GM12892 (cell line): ENCODE results near the gene TMCO6.
"Not testable (repeated sequence)": the region's sequence is repeated elsewhere in the genome, so short reads cannot be mapped to it uniquely, and the experiment has no call there.

Experiments used
- DNase-seq: peaks from one replicate; pipeline ENCODE4 v3.0.0; 2011; ENCODE audit not compliant: insufficient read length
- FAIRE-seq: peaks from 2 replicates; lab custom pipeline; 2011; peaks lifted over from hg19 to GRCh38; lab: Jason Lieb, UNC
- POLR2A ChIP-seq: IDR thresholded peaks from 2 replicates; pipeline ENCODE4 v1.6.1; 2011; ENCODE audit warnings: low read depth, low read length, control low read depth
- POLR2AphosphoS5 ChIP-seq: IDR thresholded peaks from 2 replicates; pipeline ENCODE4 v1.6.1; 2011; ENCODE audit warnings: low read depth, low read length, control low read depth
- TAF1 ChIP-seq: IDR thresholded peaks from 2 replicates; pipeline ENCODE4 v1.6.1; 2011; ENCODE audit warnings: low read depth, mild to moderate bottlenecking, control low read depth, low read length, borderline replicate concordance

TMCO6 gene

DNA sequence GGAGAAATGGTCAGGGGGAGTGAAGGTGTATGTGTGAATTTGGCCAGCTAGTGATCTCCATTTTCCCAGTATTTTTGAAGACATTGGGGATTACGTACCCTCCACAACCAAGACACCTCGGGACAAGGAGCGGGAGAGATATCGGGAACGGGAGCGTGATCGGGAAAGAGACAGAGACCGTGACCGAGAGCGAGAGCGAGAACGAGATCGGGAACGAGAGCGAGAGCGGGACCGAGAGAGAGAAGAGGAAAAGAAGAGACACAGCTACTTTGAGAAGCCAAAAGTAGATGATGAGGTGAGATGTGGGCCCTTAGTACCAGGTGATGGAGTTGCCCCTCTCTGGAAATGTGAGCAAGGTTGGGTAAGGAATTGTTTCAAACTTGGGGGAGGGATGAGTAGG lies 19.6 kb downstream of the TMCO6 start:
- no peak for TF ChIP-seq TAF1
- TF ChIP-seq POLR2A, result no peak
- no peak for TF ChIP-seq POLR2AphosphoS5
- DNase-seq (no peak), FAIRE-seq (no peak)

DNA sequence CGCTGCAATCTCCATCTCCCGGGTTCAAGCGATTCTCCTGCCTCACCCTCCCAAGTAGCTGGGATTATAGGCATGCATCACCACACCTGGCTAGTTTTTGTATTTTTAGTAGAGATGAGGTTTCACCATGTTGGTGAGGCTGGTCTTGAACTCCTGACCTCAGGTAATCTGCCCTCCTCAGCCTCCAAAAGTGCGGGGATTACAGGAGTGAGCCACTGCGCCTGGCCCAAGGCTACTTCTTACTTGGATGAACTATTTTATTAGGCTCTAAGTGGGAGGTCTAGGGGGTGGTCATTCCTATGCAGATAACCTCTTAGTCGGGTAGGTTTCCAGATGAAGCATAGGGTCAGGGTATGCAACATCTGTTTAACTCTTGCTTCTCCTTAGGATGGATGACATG lies 21.1 kb downstream of the TMCO6 start:
- not testable (repeated sequence) for DNase-seq, FAIRE-seq

DNA sequence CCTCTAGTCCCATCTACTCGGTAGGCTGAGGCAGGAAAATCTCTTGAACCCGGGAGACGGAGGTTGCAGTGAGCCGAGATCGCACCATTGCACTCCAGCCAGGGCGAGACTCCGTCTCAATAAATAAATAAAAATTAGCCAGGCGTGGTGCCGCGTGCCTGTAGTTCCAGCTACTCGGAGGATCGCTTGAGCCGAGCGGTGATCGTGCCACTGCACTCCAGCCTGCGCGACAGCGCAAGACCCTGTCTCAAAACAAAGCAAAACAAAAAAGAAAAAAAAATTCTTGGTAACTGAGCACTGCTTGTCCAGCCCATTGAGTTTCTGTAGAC lies 24.7 kb downstream of the TMCO6 start:
- FAIRE-seq (no peak), DNase-seq (no peak)
- TF ChIP-seq POLR2AphosphoS5 (no peak), POLR2A (no peak), TAF1 (no peak)

DNA sequence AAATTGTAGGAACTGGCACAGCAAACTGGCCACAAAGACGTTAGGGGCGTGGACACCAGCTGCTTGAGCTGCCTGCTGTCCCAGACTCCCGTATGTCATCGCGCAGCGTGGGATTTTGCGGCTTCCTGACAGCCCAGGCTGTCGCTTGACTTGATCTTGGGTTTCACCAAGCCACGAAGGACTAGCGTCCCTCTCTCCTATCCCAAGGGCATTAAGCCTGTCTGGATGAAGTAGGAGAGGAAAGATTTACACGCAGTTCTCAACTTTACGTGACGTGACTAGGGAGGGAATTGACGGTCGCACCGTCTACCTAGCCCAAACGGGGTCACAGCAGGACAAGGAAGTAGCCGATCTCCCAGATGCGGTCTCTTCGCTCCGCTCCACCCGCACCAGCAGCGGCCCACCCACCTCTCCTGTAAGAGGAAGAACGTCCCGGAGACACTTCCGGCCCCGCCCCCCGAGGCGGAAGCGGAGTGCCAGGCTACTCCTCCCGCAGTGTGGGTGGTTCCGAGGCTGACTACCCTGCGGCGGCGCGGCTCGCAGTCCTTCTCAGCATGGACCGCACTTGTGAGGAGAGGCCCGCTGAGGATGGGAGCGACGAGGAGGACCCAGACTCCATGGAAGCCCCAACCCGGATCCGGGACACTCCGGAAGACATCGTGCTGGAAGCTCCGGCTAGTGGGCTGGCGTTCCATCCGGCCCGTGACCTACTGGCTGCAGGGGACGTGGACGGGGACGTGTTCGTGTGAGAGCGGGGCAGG lies 25.3 kb downstream of the TMCO6 start, which contains the start of gene WDR55:
TSS of gene WDR55 (plus strand) at position 546 of the 761 bp plus-strand sequence. CDS start at position 555, 9 bp downstream.
- peak; percentile 94 for FAIRE-seq
- DNase-seq, result peak; percentile 89
- TF ChIP-seq TAF1, result peak; percentile 75
- peak; percentile 92 for TF ChIP-seq POLR2A
- TF ChIP-seq POLR2AphosphoS5, result peak; percentile 92

DNA sequence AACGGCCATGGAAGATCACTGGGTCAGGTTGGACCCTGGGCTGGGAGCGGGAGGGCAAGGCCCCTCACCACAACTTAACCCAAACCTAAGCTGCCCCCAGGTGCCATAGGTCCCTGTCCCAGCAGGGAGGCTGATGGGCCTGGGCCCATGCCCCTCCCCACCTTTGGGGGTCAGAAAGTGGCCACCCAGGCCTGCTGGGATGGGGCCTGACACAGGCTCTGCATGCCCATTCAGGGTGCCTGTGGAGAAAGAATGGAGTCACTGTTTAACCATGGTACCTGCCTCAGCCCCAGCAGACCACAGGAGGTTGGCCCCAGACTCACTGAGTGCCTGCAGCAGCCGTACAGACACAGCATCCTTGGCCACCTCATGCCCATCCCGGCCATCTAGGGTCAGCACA lies 31.8 kb downstream of the TMCO6 start:
- FAIRE-seq, DNase-seq: not testable (repeated sequence)

DNA sequence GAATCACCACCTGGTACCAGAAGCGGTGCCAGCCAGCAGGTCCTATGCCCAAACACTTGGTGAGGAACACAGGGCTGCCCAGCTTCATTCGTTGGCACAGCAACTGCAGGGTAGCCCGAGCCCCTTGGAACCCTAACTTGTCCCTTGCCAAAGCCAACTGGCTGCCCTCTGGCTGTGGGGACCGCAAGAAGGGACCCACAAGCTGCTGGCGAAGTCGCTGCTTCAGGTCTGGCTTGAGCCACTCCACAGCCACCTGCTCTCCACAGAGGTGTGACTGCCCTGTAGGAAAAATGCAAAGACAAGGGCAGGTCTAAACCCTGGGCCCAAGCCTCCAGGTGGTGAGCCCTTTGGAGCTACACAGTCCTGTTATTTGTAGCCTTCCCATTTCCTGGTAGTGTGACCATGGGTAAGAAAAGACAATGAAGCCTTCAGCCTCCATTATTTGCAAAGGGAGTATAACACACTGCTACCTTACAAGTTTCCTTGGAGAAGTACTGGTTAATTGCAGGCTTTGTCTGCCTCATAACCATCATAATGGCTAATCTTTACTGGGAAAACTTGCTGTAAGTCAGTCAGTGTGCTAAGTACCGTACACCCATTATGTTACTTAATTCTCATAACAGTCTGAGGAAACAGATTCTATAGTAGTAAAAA lies 32.3 kb downstream of the TMCO6 start:
- DNase-seq, result no peak
- FAIRE-seq, result peak; percentile 5
- TF ChIP-seq TAF1 (no peak), POLR2A (no peak), POLR2AphosphoS5 (no peak)

DNA sequence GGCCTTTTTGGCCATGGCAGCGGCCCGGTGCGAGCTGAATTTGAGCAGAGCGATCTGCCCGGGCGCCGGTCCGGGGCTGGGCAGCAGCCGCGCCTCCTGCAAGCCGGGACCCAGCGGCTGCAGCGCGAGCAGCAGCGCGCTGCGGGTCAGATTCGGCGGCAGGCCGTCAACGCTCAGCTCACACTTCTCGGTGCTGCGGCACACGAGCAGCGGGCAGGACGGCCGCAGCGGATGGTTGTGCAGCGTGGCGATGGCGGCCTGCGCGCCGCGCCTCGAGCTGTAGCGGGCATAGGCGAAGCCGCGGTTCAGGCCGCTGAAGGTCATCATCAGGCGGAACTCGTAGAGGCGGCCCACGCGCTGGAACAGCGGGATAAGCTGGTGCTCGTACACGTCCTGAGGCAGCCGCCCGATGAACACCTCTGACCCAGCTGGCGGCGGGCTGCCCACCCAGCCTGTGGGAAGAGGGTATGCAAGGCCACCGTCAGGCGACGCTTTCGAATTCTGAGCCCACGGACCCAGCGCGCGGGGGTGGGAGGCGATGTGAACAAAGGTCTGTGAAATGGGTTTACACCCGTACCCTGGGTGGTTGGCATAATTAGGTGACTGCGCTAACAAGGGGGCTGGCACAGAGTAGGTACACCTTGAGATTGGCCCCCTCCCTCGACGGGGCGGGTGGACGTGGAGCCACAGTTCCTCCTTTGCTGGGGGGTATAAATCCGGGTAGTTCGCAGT lies 33.4 kb downstream of the TMCO6 start:
- FAIRE-seq (no peak), DNase-seq (no peak)
- TF ChIP-seq TAF1, result no peak
- 0 out of 2 replicates have a peak, but pooled peaks have one; percentile 35 for TF ChIP-seq POLR2A

DNA sequence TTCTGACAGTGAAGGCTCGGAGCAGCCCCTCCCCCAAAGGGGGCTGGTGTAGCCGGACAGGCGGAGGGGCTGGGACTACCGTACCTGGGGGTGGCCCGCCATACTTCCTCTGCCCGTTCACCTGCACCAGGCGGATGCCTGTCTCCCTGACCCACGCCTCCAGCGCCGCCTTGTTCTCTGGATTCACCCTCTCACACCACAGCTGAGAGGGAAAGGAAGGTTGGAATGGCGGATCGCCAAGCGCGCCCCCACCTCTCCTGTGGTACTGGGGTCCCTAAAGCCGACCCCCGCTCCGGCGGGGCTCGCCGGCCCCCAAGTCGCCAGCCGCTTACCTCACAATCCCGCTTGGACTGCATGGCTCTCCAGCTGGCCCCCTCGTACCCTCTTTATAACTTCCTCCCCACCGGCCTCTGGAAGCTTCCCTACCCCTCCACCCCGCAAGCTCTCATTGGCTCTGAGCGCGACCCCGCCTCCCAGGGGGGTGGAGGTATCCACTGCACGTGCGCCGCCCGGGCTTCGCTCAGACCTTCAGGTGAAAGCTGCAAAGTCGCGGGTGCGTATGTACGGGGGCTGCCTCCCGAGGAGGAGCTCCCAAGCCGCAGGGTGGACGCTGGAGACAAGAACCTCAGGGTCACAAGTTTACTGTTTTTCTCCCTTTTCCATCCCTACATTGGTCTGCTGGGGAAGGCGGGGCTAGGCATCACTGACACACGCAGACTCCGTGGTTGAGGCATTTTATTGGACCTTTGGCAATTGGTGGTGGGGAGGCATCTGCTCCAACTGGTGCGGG lies 34.1 kb downstream of the TMCO6 start, which contains the start of gene DND1:
TSS of gene DND1 (minus strand) at position 390 of the 790 bp plus-strand sequence. CDS start at position 356, 34 bp downstream.
- FAIRE-seq, result no peak

DNA sequence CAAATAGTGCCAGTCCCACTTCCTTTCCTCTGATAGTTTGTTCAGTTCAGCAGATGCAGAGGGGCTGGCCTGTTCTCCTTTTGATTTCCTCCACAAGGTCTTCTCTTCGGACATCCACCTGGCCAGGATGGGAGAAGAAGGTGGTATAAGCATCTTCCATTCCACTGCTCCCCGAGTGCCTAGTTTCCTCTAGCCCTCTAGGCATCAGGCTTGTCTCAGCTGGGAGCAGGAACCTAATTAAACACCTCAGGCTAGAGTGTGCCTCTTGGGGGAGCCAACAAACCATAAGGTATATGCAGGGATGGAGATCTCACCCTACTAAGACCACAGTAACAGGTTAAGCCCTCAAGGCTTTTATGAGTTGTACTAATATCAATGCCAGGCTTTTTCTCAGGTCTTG lies 35.0 kb downstream of the TMCO6 start:
- TF ChIP-seq POLR2A (no peak), TAF1 (no peak), POLR2AphosphoS5 (no peak)
- DNase-seq (no peak), FAIRE-seq (no peak)

More for the DNA sequence above, 34.1 kb downstream of the TMCO6 start, which contains the start of gene DND1:
- no peak for TF ChIP-seq TAF1
- peak; percentile 34; the same call in 1 of the 2 replicates for TF ChIP-seq POLR2A
- peak; percentile 46; the same call in 1 of the 2 replicates for TF ChIP-seq POLR2AphosphoS5
- no peak for DNase-seq

DNA sequence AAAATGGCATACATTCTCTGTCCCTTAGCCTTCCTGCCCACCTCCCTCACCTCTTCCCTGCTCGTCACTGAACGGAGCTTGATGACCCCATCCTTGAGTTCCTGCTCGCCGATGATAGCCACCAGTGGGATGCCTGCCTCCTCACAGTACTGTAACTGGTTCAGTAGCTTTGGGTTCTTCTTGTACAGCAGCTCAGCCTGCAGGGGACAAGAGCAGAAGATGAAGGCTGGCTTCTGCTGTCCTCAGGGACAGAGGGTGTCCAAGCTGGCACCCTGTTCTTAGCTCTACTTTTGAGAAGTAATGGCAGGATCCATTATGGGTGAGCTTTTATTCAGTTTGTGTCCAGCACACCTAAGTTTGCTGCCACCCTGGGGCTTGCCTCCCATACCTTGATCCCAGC lies 35.4 kb downstream of the TMCO6 start:
- no peak for TF ChIP-seq TAF1
- TF ChIP-seq POLR2A, result no peak
- TF ChIP-seq POLR2AphosphoS5, result peak; percentile 19; the same call in 1 of the 2 replicates
- DNase-seq, result no peak
- no peak for FAIRE-seq

DNA sequence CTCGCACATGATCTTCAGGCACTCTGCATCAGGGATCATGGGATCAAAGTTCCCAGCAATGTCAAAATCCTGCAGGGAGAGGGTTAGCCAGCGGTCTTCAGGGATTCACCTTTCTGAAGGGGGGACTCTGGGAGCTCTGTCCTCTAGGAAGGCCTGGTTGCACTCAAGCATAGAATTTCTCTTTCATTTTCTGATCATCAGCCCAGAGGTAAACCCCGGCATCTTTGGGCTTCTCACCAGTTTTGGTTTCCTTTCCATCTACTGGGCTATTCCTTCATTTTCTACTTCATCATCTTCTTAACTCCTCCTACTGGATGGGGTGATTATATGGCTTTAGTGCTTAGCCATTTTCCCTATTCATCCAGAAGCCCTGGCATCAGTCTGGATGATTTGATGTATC lies 38.7 kb downstream of the TMCO6 start:
- FAIRE-seq (no peak), DNase-seq (no peak)
- no peak for TF ChIP-seq TAF1
- TF ChIP-seq POLR2AphosphoS5, result no peak; the same call in 1 of the 2 replicates
- no peak for TF ChIP-seq POLR2A
